Jurkat, Clone E6-1 (cell line): ENCODE data around the gene NBR1. TPM values are rescaled to one million over a fixed set of nuclear protein-coding genes. Genes with fewer than 3 reads are reported as not detected.
A peak's percentile ranks its signal among the peaks of the same experiment; 100 is the strongest.
"Not testable (repeated sequence)": the region's sequence is repeated elsewhere in the genome, so short reads cannot be mapped to it uniquely, and the experiment has no call there.

Experiments
- DNase-seq: peaks from one replicate; pipeline ENCODE4 v3.0.0-alpha.2; 2011; ENCODE audit warnings: low read depth, low spot score
- H3K4me3 ChIP-seq: 2 replicates; pipeline ENCODE4 v1.5.1; 2011; ENCODE audit warnings: mild to moderate bottlenecking, low read length, control low read depth, moderate library complexity
- polyA plus RNA-seq: library from polyadenylated mRNA; unstranded; fragments of >200 nt; gene quantifications from one replicate; pipeline ENCODE4 v1.2.1, GENCODE V29; 2012; ENCODE audit warnings: missing spikeins; ENCODE audit not compliant: insufficient read length, insufficient read depth

Gene NBR1
- 32.6 TPM for polyA plus RNA-seq

DNA sequence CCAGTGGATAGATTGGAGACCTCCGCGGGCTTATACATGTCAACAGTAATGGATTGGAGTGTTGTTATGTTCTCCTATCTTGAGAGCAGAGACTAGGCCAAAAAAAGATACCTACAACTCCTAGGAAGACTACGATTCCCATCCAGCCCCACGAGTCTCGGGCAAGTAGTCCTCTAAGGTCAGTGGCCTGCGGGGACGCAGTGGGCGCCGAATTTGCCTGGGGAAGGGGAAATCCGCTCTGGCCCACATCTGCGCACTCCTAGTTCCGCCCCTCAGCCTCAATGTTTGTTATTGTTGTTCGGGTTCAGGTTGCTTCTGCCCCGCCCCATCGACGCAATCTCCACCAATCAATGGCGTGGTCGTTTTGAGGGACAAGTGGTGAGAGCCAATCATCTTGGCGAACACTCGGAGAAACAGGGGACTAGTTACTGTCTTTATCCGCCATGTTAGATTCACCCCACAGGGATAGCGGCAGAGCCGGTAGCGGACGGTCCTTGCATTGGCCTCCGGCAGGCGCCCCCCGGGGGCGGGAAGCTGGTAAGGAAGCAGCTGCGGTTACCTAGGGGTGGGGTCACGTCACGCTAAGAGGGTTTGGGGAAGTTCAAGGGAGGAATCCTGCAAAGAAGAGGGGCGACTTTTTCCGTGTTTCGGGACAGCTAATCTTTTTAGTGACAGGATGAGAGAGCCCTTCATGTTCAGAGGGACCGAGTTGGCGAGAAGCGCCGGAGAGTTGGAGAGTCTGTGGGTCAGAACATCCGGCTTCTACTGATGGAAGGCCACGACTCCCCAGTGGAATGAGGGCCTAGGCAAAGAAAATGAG is at the start of gene NBR1:
NBR1 (plus strand) TSS at position 449 of the 820 bp plus-strand sequence. CDS start 4,586 bp downstream, outside the sequence.
- H3K4me3 ChIP-seq: peak within 1 kb of the TSS; percentile 78

DNA sequence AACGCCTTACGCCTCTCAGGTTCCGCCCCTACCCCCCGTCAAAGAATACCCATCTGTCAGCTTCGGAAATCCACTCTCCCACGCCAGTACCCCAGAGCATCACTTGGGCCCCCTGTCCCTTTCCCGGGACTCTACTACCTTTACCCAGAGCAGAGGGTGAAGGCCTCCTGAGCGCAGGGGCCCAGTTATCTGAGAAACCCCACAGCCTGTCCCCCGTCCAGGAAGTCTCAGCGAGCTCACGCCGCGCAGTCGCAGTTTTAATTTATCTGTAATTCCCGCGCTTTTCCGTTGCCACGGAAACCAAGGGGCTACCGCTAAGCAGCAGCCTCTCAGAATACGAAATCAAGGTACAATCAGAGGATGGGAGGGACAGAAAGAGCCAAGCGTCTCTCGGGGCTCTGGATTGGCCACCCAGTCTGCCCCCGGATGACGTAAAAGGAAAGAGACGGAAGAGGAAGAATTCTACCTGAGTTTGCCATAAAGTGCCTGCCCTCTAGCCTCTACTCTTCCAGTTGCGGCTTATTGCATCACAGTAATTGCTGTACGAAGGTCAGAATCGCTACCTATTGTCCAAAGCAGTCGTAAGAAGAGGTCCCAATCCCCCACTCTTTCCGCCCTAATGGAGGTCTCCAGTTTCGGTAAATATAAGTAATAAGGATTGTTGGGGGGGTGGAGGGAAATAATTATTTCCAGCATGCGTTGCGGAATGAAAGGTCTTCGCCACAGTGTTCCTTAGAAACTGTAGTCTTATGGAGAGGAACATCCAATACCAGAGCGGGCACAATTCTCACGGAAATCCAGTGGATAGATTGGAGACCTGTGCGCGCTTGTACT is 45.7 kb upstream of the NBR1 start, which contains the start of gene BRCA1:
BRCA1 (minus strand) TSS at position 232 of the 834 bp plus-strand sequence. CDS start 1,268 bp downstream, outside the sequence.
- DNase-seq: peak; percentile 100
- peak within 1 kb of the TSS; percentile 63 for H3K4me3 ChIP-seq

More for the DNA sequence above, at the start of gene NBR1:
- DNase-seq: peak; percentile 99

GRCh38 chr17:43125967-43126910 is 44.8 kb upstream of the NBR1 start:
- peak; percentile 34 for DNase-seq
- H3K4me3 ChIP-seq: peak overlapping the region; percentile 63

- H3K4me3 ChIP-seq: no peak overlapping the region
- no peak for DNase-seq
Measured at GRCh38 chr17:43126911-43127290, 44.1 kb upstream of the NBR1 start.

DNA sequence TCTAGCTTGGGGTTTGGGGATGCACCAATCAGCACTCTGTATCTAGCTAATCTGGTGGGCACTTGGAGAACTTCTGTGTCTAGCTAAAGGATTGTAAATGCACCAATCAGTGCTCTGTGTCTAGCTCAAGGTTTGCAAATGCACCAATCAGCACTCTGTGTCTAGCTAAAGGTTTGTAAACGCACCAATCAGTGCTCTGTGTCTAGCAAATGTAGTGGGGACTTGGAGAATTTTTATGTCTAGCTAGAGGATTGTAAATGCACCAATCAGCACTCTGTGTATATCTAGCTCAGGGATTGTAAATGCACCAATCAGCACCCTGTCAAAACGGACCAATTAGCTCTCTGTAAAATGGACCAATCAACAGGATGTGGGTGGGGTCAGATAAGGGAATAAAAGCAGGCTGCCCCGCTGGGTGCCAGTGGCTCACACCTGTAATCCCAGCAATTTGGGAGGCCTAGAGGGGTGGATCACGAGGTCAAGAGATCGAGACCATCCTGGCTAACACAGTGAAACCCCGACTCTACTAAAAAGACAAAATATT is 43.6 kb upstream of the NBR1 start:
- not testable (repeated sequence) for DNase-seq, H3K4me3 ChIP-seq

DNA sequence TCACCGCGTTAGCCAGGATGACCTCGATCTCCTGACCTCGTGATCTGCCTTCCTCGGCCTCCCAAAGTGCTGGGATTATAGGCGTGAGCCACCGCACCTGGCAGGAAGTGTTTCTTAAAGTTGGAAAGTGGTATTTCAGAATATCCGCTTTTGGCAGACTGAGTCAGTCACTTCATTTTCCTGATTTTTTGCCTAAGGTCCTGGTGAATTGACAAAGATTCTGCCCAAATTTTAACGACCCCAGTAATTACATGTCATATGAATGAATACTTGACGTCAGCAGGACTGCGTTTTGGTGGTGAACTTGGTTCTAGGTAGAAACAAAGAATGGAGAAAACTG is 41.4 kb upstream of the NBR1 start:
- no peak for DNase-seq
- no peak overlapping the region for H3K4me3 ChIP-seq

GRCh38 chr17:43132117-43132516 is 38.9 kb upstream of the NBR1 start:
- H3K4me3 ChIP-seq: no peak overlapping the region
- no peak for DNase-seq

GRCh38 chr17:43133439-43133838 is 37.6 kb upstream of the NBR1 start:
- not testable (repeated sequence) for DNase-seq, H3K4me3 ChIP-seq

GRCh38 chr17:43134774-43135453 is 36.1 kb upstream of the NBR1 start:
- H3K4me3 ChIP-seq: no peak overlapping the region
- DNase-seq: no peak

- H3K4me3 ChIP-seq: no peak overlapping the region
- DNase-seq: no peak
Measured at GRCh38 chr17:43135454-43135819, 35.6 kb upstream of the NBR1 start.

DNA sequence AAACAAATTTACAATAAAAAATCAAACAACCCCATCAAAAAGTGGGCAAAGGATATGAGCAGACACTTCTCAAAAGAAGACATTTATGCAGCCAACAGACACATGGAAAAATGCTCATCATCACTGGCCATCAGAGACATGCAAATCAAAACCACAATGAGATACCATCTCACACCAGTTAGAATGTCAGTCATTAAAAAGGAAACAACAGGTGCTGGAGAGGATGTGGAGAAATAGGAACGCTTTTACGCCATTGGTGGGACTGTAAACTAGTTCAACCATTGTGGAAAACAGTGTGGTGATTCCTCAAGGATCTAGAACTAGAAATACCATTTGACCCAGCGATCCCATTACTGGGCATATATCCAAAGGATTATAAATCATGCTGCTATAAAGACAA is 34.4 kb upstream of the NBR1 start:
- H3K4me3 ChIP-seq: not testable (repeated sequence)
- DNase-seq: peak; percentile 64

GRCh38 chr17:43138531-43138930 is 32.5 kb upstream of the NBR1 start:
- DNase-seq: not testable (repeated sequence)

DNA sequence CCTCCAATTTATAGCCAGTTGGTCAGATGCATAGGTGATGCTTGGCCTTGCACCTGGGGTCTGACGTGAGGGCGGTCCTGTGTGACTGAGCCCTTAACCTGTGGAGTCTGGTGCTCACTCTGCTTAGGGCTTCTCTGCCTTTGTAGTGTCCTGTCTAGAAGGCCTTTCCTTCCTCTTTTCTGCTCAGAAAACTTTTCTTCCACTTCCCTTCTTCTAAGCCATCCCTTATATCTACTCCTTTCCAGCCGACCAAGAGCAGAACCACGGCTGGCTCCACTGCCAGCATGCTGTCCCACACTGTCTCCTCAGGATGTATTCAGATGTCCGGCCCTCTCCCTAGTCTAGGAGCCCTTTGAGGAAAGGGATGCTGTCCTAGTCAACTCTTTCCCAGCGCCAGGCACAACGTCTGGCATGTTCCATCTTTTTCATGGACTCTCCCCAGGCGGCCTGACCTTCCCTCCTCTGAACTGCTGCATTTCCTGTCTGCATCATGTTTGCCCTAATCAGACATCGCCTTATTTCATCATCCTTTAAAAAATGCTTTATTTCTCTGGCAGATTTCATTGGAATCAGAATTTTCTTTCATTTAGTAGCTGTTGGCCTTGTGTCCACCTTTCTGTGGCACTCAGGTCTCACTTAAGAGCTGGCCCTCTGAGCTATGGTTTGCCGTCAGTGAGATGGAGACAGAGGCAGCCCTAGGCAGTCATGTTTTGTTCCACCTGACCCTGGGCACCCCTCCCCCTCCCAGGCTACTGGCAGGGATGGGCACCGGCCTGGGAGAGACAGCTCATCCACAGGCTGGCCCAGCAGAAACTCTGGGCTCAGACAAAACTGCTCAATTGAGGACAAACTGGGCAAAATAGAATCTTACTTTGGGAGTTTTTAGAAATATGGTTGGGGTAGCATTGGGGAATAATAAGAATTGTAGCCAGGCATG is 30.4 kb upstream of the NBR1 start:
- no peak overlapping the region for H3K4me3 ChIP-seq
- no peak for DNase-seq

More at GRCh38 chr17:43138531-43138930, 32.5 kb upstream of the NBR1 start:
- H3K4me3 ChIP-seq: not testable (repeated sequence)

- no peak overlapping the region for H3K4me3 ChIP-seq
- no peak for DNase-seq
Measured at GRCh38 chr17:43142153-43142552, 28.9 kb upstream of the NBR1 start.

DNA sequence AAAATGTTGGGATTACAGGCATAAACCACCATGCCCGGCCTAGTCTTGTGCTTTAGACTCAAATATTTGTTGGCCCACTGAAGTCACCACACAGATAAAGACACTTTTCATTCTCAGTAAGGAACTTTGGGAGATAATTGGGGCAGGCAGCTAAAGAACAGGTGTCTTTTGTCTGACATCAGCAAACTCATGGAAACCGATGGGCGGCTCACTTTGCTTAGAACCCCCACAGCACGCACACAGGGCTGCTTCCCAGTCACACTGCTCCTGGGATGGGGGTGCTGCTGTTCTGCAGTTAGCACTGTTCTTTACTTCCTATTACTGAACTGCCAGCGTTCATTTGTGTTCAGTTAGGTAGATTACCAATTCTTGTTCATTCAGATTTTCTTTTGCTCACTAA is 27.8 kb upstream of the NBR1 start:
- no peak overlapping the region for H3K4me3 ChIP-seq
- DNase-seq: no peak

- no peak overlapping the region for H3K4me3 ChIP-seq
- DNase-seq: no peak
Measured at GRCh38 chr17:43146649-43147048, 24.4 kb upstream of the NBR1 start.

DNA sequence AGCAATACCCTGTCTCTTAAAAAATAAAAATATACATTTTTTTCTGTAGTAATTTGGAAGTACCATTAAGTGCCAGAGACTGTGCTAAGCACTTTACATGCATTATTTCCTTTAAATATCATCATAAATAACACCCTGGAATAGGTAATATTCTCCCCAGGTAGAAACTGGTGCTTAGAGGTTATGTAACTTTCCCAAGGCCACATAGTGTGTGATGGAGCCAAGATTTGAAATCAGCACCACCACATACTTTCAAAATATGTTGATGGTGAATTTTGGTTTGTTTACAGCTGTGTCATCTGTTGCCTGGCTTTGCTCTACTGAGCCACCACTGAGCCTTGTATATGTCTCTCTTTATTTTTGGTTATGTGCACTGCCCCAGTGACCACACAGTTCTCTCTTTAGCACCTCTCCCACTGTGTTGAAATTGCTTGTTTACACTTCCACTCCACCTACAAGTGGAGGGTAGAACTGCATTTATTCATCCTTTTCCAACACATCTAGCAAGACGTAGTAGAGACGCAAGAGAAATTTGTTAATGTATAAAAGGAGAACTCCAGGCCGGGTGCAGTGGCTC is 19.0 kb upstream of the NBR1 start:
- DNase-seq: no peak
- no peak overlapping the region for H3K4me3 ChIP-seq
